Measurements from ENCODE around the gene ZNF528.

Gene ZNF528

GRCh38 chr19:52397310-52398080 lies at the start of gene ZNF528:
TSS of gene ZNF528 (plus strand) at chr19:52397849. CDS start at chr19:52402014, 4,165 bp downstream.
- H3K9me3 Mint-ChIP-seq = peaks cover 89% of the 10 kb centered on the region
- peaks cover 68% of the 10 kb centered on the region for H3K36me3 Mint-ChIP-seq (ENCODE audit: low read depth)

GRCh38 chr19:52351512-52351911 lies 46.1 kb upstream of the ZNF528 start:
- DNase-seq = no peak
- Mint-ChIP-seq H3K4me3 (no peak overlapping the region), H3K36me3 (ENCODE audit: low read depth) (peaks cover 100% of the 10 kb centered on the region), H3K4me1 (no peaks in the 10 kb centered on the region), H3K27ac (no peak overlapping the region), H3K9me3 (peaks cover 80% of the 10 kb centered on the region), H3K27me3 (ENCODE audit: low read depth, poor library complexity) (no peaks in the 10 kb centered on the region)
- no peak for TF ChIP-seq CTCF (IDR thresholded peaks at IDR 0.05)

More at GRCh38 chr19:52397310-52398080, at the start of gene ZNF528:
- H3K4me3 Mint-ChIP-seq = peak within 1 kb of the TSS; percentile 80
- no peaks in the 10 kb centered on the region for H3K4me1 Mint-ChIP-seq
- no peaks in the 10 kb centered on the region for H3K27me3 Mint-ChIP-seq (ENCODE audit: low read depth, poor library complexity)
- peak; percentile 2 for DNase-seq
- TF ChIP-seq CTCF (IDR thresholded peaks at IDR 0.05) = no peak
- peak within 1 kb of the TSS; percentile 7 for H3K27ac Mint-ChIP-seq

GRCh38 chr19:52366414-52366824 lies 31.2 kb upstream of the ZNF528 start:
- no peak for DNase-seq
- no peak for TF ChIP-seq CTCF (IDR thresholded peaks at IDR 0.05)
- peaks cover 91% of the 10 kb centered on the region for H3K36me3 Mint-ChIP-seq (ENCODE audit: low read depth)
- peaks cover 4% of the 10 kb centered on the region for H3K27me3 Mint-ChIP-seq (ENCODE audit: low read depth, poor library complexity)
- no peaks in the 10 kb centered on the region for H3K4me1 Mint-ChIP-seq
- no peak overlapping the region for H3K27ac Mint-ChIP-seq
- H3K9me3 Mint-ChIP-seq = peaks cover 97% of the 10 kb centered on the region
- H3K4me3 Mint-ChIP-seq = no peak overlapping the region

GRCh38 chr19:52369559-52370340 lies 27.9 kb upstream of the ZNF528 start, which contains the start of gene ZNF880:
TSS of gene ZNF880 (plus strand) at chr19:52369923. CDS start at chr19:52369966, 43 bp downstream.
- DNase-seq = peak; percentile 2
- peaks cover 94% of the 10 kb centered on the region for H3K9me3 Mint-ChIP-seq
- H3K27ac Mint-ChIP-seq = peak within 1 kb of the TSS; percentile 69
- H3K4me3 Mint-ChIP-seq = peak within 1 kb of the TSS; percentile 76
- peaks cover 5% of the 10 kb centered on the region for H3K27me3 Mint-ChIP-seq (ENCODE audit: low read depth, poor library complexity)
- no peaks in the 10 kb centered on the region for H3K4me1 Mint-ChIP-seq
- TF ChIP-seq CTCF (IDR thresholded peaks at IDR 0.05) = no peak
- peaks cover 82% of the 10 kb centered on the region for H3K36me3 Mint-ChIP-seq (ENCODE audit: low read depth)

GRCh38 chr19:52370341-52370710 lies 27.3 kb upstream of the ZNF528 start:
- no peak for DNase-seq
- H3K36me3 Mint-ChIP-seq (ENCODE audit: low read depth) = peaks cover 82% of the 10 kb centered on the region
- no peak overlapping the region for H3K27ac Mint-ChIP-seq
- H3K4me3 Mint-ChIP-seq = peak overlapping the region; percentile 76
- H3K27me3 Mint-ChIP-seq (ENCODE audit: low read depth, poor library complexity) = peaks cover 7% of the 10 kb centered on the region
- H3K9me3 Mint-ChIP-seq = peaks cover 92% of the 10 kb centered on the region
- no peak for TF ChIP-seq CTCF (IDR thresholded peaks at IDR 0.05)
- no peaks in the 10 kb centered on the region for H3K4me1 Mint-ChIP-seq

All from nephron progenitor cell (in vitro differentiated cells).